ENCODE results near the gene PTGS1.

Gene PTGS1

GRCh38 chr9:122348288-122348777 is 22.5 kb upstream of the PTGS1 start:
- Histone ChIP-seq H3K27ac (ENCODE audit: extremely low read depth, low read depth, low read length) (no peak overlapping the region), H3K4me1 (ENCODE audit: control insufficient read depth, insufficient read depth, low read length) (no peaks in the 10 kb centered on the region), H3K4me3 (ENCODE audit: low read depth, low read length) (no peak overlapping the region), H3K36me3 (ENCODE audit: control insufficient read depth in 2 of 2, insufficient read depth in 1 of 2, low read length in 2 of 2) (no peaks in the 10 kb centered on the region), H3K9me3 (ENCODE audit: control insufficient read depth, insufficient read depth, low read depth, low read length) (no peaks in the 10 kb centered on the region)
- ChIA-PET POLR2A (no interaction called here), CTCF (interaction anchor here (12.4 to 13.3 kb wide), 2 partner anchors 224 to 251 kb away, joined by 204 to 473 read pairs; no protein-coding TSS in a partner anchor)
- no peak for TF ChIP-seq BCL11B (tag by site-specific recombination; IDR thresholded peaks at IDR 0.05; ENCODE audit: low read depth)
- no peak for TF ChIP-seq ZNF747 (tag by site-specific recombination; IDR thresholded peaks at IDR 0.05)
- no peak for TF ChIP-seq ZNF639 (tag by site-specific recombination; IDR thresholded peaks at IDR 0.05)
- no peak for TF ChIP-seq ZBTB26 (tag by site-specific recombination; optimal IDR thresholded peaks at IDR 0.05)
- no peak for TF ChIP-seq ZNF555 (tag by site-specific recombination; conservative IDR thresholded peaks at IDR 0.05)
- no peak for TF ChIP-seq ZNF311 (tag by site-specific recombination; IDR thresholded peaks at IDR 0.05; ENCODE audit: borderline replicate concordance)
- no peak for TF ChIP-seq HIC1 (tag by site-specific recombination; IDR thresholded peaks at IDR 0.05)
- TF ChIP-seq HOXA7 (CRISPR knock-in tag; IDR thresholded peaks at IDR 0.05; ENCODE audit: borderline replicate concordance): no peak
- no peak for TF ChIP-seq TSHZ1 (tag by site-specific recombination; IDR thresholded peaks at IDR 0.05; ENCODE audit: borderline replicate concordance)

- CTCF ChIA-PET: interaction anchor here (3.0 to 13.3 kb wide), 3 partner anchors 14 to 251 kb away, joined by 15 to 473 read pairs (median 204); no protein-coding TSS in a partner anchor
- no peak overlapping the region for H3K4me3 ChIP-seq (ENCODE audit: low read depth, low read length)
- H3K9me3 ChIP-seq (ENCODE audit: control insufficient read depth, insufficient read depth, low read depth, low read length): no peaks in the 10 kb centered on the region
- no peaks in the 10 kb centered on the region for H3K36me3 ChIP-seq (ENCODE audit: control insufficient read depth in 2 of 2, insufficient read depth in 1 of 2, low read length in 2 of 2)
- H3K4me1 ChIP-seq (ENCODE audit: control insufficient read depth, insufficient read depth, low read length): no peaks in the 10 kb centered on the region
- POLR2A ChIA-PET: no interaction called here
- no peak overlapping the region for H3K27ac ChIP-seq (ENCODE audit: extremely low read depth, low read depth, low read length)
- TF ChIP-seq MYNN (tag by site-specific recombination; IDR thresholded peaks at IDR 0.05; ENCODE audit: borderline replicate concordance): no peak
- no peak for TF ChIP-seq ZNF629 (tag by site-specific recombination; IDR thresholded peaks at IDR 0.05)
- no peak for TF ChIP-seq HOXA7 (CRISPR knock-in tag; IDR thresholded peaks at IDR 0.05; ENCODE audit: borderline replicate concordance)
- TF ChIP-seq ZIC2 (tag by site-specific recombination; IDR thresholded peaks at IDR 0.05): no peak
- no peak for TF ChIP-seq ZNF791 (tag by site-specific recombination; IDR thresholded peaks at IDR 0.05)
- TF ChIP-seq HIC1 (tag by site-specific recombination; IDR thresholded peaks at IDR 0.05): no peak
- no peak for TF ChIP-seq ZNF169 (tag by site-specific recombination; IDR thresholded peaks at IDR 0.05)
- TF ChIP-seq ZSCAN5A (tag by site-specific recombination; IDR thresholded peaks at IDR 0.05): no peak
- TF ChIP-seq ZNF302 (tag by site-specific recombination; IDR thresholded peaks at IDR 0.05; ENCODE audit: low read depth): no peak
- TF ChIP-seq ZNF10 (tag by site-specific recombination; IDR thresholded peaks at IDR 0.05): no peak
- no peak for TF ChIP-seq ZNF488 (tag by site-specific recombination; IDR thresholded peaks at IDR 0.05)
- no peak for TF ChIP-seq ZNF654 (tag by site-specific recombination; IDR thresholded peaks at IDR 0.05; ENCODE audit: low read depth)
These were observed 22.0 kb upstream of the PTGS1 start for GRCh38 chr9:122348791-122349190.
